ENCODE measurements around the gene RBM14.

DNA sequence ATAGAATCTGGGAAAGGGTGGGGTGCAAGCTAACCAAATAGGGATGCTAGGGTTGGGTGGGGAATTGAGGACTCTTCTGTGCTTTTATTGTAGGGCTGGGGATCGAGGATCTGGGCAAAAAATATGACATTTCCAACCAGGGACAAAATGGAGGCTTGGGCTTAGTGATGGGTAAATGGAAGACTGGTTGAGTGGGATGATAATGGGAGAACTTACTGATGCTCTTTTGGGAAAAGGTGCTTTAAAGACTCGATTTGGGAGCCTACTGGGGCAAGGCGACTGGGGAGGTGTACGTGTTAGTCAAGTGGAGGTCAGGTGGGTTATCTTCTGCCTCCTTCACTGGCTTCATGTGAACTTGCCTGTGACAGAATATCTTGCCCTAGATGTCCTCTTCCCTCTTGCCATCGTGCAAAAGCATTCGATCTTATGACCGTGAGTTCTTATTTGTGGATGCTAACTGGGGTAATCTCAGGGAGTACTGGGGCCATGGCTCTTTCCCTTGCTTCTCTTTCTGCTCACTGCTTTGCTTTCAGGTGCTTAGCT, 11.7 kb downstream of the RBM14 start:
- TF ChIP-seq, protein P1, sequence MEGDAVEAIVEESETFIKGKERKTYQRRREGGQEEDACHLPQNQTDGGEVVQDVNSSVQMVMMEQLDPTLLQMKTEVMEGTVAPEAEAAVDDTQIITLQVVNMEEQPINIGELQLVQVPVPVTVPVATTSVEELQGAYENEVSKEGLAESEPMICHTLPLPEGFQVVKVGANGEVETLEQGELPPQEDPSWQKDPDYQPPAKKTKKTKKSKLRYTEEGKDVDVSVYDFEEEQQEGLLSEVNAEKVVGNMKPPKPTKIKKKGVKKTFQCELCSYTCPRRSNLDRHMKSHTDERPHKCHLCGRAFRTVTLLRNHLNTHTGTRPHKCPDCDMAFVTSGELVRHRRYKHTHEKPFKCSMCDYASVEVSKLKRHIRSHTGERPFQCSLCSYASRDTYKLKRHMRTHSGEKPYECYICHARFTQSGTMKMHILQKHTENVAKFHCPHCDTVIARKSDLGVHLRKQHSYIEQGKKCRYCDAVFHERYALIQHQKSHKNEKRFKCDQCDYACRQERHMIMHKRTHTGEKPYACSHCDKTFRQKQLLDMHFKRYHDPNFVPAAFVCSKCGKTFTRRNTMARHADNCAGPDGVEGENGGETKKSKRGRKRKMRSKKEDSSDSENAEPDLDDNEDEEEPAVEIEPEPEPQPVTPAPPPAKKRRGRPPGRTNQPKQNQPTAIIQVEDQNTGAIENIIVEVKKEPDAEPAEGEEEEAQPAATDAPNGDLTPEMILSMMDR (IDR thresholded peaks at IDR 0.05) = no peak
- no peak for TF ChIP-seq EZH2 (IDR thresholded peaks at IDR 0.05; ENCODE audit: borderline replicate concordance, insufficient read depth, low read depth, low read length, poor library complexity, severe bottlenecking)

Data from B cell (primary cell).